ENCODE results near the gene CDKL2. TPM values are rescaled to one million over a fixed set of nuclear protein-coding genes. Genes with fewer than 3 reads are reported as not detected.

The CDKL2 gene
- total RNA-seq, 1 donor from 2014 or later = 4.1 TPM

- H3K27me3 ChIP-seq (ENCODE audit: control insufficient read depth, insufficient read depth, low read length) = no peaks in the 10 kb centered on the region
- no peaks in the 10 kb centered on the region for H3K36me3 ChIP-seq (ENCODE audit: control insufficient read depth, insufficient read depth, low read length)
- no peak for DNase-seq (ENCODE audit: low read depth)
- no peak overlapping the region for H3K4me3 ChIP-seq (ENCODE audit: low read depth, low read length)
- TF ChIP-seq CTCF (IDR thresholded peaks at IDR 0.05; ENCODE audit: insufficient read depth, low read length, poor library complexity, severe bottlenecking) = no peak
Observed at GRCh38 chr4:75530556-75531322, 99.6 kb downstream of the CDKL2 start.

Other genes starting within 250 kb of the CDKL2 start
- 20.3 and 25.9 TPM in 2 replicates for gene RCHY1, start 116.1 kb downstream of the CDKL2 start, total RNA-seq
- 12.4 and 16.0 TPM in 2 replicates for gene THAP6, start 116.1 kb downstream of the CDKL2 start, total RNA-seq
- 0.41 and 0.63 TPM in 2 replicates for gene ODAPH, start 74.5 kb downstream of the CDKL2 start, total RNA-seq
- 127 and 135 TPM in 2 replicates for gene G3BP2, start 42.9 kb upstream of the CDKL2 start, total RNA-seq
- 58.1 and 62.4 TPM in 2 replicates for gene USO1, start 94.0 kb upstream of the CDKL2 start, total RNA-seq